Activated B cell treated with CpG ODN at 0.5 μM for 24 hours (primary cell): ENCODE measurements around the gene THSD4. TPM values are rescaled to one million over a fixed set of nuclear protein-coding genes. Genes with fewer than 3 reads are reported as not detected.

Experiments used
- ATAC-seq: fragments of 200-7000 bp; cut with Tn5 transposase; one replicate; pipeline ENCODE4 v1.10.0; 2021; ENCODE audit warnings: low read depth, mild to moderate bottlenecking, moderate library complexity
- CTCF ChIA-PET: fragments of 350-600 bp; sonication (Branson Sonifier 250); formaldehyde crosslinking; loops from one replicate; lab custom pipeline; 2021; ENCODE audit warnings: antibody characterized with exemption; lab: Charles Lee
- POLR2A ChIA-PET: fragments of 350-600 bp; sonication (Branson Sonifier 250); formaldehyde crosslinking; loops from one replicate; lab custom pipeline; 2021; ENCODE audit warnings: antibody characterized with exemption; lab: Charles Lee
- DNase-seq: peaks from one replicate; pipeline ENCODE4 v3.0.0; 2022
- H3K27ac Mint-ChIP-seq: one replicate; pipeline ENCODE4 v1.8.0; 2020; ENCODE audit warnings: mixed read lengths
- H3K27me3 Mint-ChIP-seq: one replicate; pipeline ENCODE4 v1.8.0; 2021; ENCODE audit warnings: mixed read lengths
- H3K36me3 Mint-ChIP-seq: one replicate; pipeline ENCODE4 v1.8.0; 2021; ENCODE audit warnings: low read depth, mixed read lengths
- H3K4me1 Mint-ChIP-seq: one replicate; pipeline ENCODE4 v1.8.0; 2021; ENCODE audit warnings: mixed read lengths
- H3K4me3 Mint-ChIP-seq: one replicate; pipeline ENCODE4 v1.8.0; 2020; ENCODE audit warnings: mild to moderate bottlenecking, mixed read lengths
- H3K9me3 Mint-ChIP-seq: one replicate; pipeline ENCODE4 v1.8.0; 2020; ENCODE audit warnings: mixed read lengths
- CTCF ChIP-seq: fragments of 200-600 bp; IDR thresholded peaks from one replicate; pipeline ENCODE4 v1.8.0; 2022; ENCODE audit warnings: antibody characterized with exemption, mild to moderate bottlenecking
- intact Hi-C: fragments of 100-400 bp; cut with micrococcal nuclease; formaldehyde crosslinking; loops from one replicate; pipeline ENCODE4 v1.15.1; 2024
- total RNA-seq: library from RNA; stranded (reverse); gene quantifications from 2 replicates; pipeline ENCODE4 v1.2.3, GENCODE V29; 2022

Gene THSD4
- total RNA-seq, 1 donor from 2014 or later, result not detected

DNA sequence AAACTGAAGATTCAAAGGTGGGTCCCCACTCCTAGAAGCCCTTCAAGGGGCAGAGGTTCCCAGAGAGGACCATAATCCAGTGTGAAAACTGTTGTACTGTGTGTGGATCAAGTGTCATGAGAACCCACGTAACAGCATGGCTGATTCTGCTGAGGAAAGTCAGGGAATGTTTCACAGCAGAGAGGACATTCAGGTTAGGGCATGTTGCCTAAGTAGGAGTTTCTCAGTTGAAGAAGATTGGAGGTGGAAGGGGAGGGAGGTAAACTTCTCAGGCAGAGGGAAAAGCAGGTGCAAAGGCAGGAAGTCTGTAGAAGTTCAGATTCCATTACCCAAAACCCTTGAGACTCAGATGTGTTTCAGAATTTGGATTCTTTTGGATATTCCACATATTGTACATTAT, 448.9 kb downstream of the THSD4 start:
- TF ChIP-seq CTCF, result no peak
- peaks cover 10% of the 10 kb centered on the region for H3K27me3 Mint-ChIP-seq
- H3K27ac Mint-ChIP-seq, result no peak overlapping the region
- intact Hi-C loops, result no loop called here
- DNase-seq, result no peak
- CTCF ChIA-PET, result no interaction called here
- no peaks in the 10 kb centered on the region for H3K36me3 Mint-ChIP-seq
- H3K4me3 Mint-ChIP-seq, result no peak overlapping the region
- POLR2A ChIA-PET, result no interaction called here
- ATAC-seq, result no peak
- no peaks in the 10 kb centered on the region for H3K4me1 Mint-ChIP-seq
- no peaks in the 10 kb centered on the region for H3K9me3 Mint-ChIP-seq

- Mint-ChIP-seq H3K4me3 (no peak overlapping the region), H3K36me3 (no peaks in the 10 kb centered on the region), H3K9me3 (no peaks in the 10 kb centered on the region), H3K4me1 (no peaks in the 10 kb centered on the region), H3K27me3 (peaks cover 11% of the 10 kb centered on the region), H3K27ac (no peak overlapping the region)
- CTCF ChIA-PET, result no interaction called here
- POLR2A ChIA-PET, result no interaction called here
- intact Hi-C loops, result no loop called here
- no peak for TF ChIP-seq CTCF
- no peak for ATAC-seq
- no peak for DNase-seq
Observed at GRCh38 chr15:71565006-71565405, 449.7 kb downstream of the THSD4 start.

GRCh38 chr15:71565631-71566160, 450.4 kb downstream of the THSD4 start:
- Mint-ChIP-seq H3K27me3 (peaks cover 14% of the 10 kb centered on the region), H3K27ac (no peak overlapping the region), H3K4me3 (no peak overlapping the region), H3K4me1 (no peaks in the 10 kb centered on the region), H3K9me3 (no peaks in the 10 kb centered on the region), H3K36me3 (no peaks in the 10 kb centered on the region)
- intact Hi-C loops, result no loop called here
- ChIA-PET CTCF (no interaction called here), POLR2A (no interaction called here)
- DNase-seq (no peak), ATAC-seq (no peak)
- TF ChIP-seq CTCF, result no peak

GRCh38 chr15:71566226-71566625, 451.0 kb downstream of the THSD4 start:
- ATAC-seq (no peak), DNase-seq (no peak)
- Mint-ChIP-seq H3K27me3 (peaks cover 15% of the 10 kb centered on the region), H3K9me3 (no peaks in the 10 kb centered on the region), H3K4me3 (no peak overlapping the region), H3K4me1 (no peaks in the 10 kb centered on the region), H3K36me3 (no peaks in the 10 kb centered on the region), H3K27ac (no peak overlapping the region)
- CTCF ChIA-PET, result no interaction called here
- no peak for TF ChIP-seq CTCF
- POLR2A ChIA-PET, result no interaction called here
- intact Hi-C loops, result no loop called here

GRCh38 chr15:71567173-71567572, 451.9 kb downstream of the THSD4 start:
- H3K36me3 Mint-ChIP-seq, result no peaks in the 10 kb centered on the region
- peaks cover 14% of the 10 kb centered on the region for H3K27me3 Mint-ChIP-seq
- POLR2A ChIA-PET, result no interaction called here
- H3K4me1 Mint-ChIP-seq, result no peaks in the 10 kb centered on the region
- H3K9me3 Mint-ChIP-seq, result no peaks in the 10 kb centered on the region
- intact Hi-C loops, result no loop called here
- H3K27ac Mint-ChIP-seq, result no peak overlapping the region
- ATAC-seq (no peak), DNase-seq (no peak)
- no peak for TF ChIP-seq CTCF
- CTCF ChIA-PET, result no interaction called here
- H3K4me3 Mint-ChIP-seq, result no peak overlapping the region
